ENCODE results near the gene PSMD1.

The PSMD1 gene

DNA sequence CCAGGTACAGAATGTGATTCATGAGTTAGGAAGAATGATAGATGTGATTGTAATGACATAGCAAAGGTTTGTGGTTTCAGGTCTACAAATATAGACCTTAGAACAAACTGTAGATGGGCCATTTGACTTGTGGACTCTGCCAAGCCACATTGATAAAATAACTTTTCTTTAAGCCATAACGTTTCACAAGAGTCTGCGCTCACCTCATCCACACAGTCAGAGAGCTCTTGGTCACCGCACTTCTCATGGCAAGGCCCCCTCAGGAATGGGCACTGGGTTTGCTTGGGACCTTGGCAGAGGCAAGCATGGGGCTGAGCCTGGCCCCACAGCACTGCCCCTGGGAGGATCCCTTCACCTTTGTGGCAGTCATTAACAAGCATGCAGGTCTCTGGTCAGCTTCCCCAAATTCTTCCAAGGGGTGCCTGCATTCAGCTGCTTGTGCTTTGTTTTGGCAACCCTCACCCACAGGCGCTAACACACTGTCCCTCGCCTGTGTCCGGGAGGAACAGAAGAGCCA lies 155.7 kb downstream of the PSMD1 start:
- no peak for DNase-seq

DNA sequence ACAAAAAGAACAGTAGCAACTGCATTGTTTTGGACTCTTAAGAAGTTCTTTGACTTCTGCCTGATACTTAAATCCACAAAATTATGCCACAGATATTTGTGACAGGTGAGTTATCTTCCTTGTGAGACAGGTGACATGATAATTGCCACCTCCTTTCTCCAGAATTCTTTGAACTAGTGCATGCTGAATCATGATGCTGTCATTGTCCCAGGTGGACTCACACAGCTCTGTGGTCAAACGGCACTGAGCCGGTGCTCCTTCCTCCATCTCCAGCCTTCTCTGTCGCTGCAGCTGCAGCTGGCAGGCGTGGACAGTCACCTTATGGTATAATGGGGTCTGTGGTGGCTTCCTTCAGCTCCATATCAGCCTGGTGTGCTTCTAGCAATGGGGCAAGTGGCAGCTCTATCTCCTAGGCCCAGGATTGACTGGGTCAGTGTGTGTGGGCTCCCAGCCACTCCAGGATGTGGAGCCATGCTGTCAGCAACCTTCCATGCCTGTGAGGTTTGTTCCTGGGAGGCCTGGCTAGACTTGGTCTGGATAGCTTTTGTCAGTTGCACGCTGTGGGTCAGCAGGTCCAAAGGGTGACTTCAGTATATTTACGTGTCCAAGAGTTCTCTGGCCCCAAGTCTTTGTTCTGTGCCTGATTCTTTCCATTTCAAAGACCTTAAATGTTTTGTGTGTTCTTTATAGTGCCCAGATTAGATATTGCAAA lies 157.4 kb downstream of the PSMD1 start:
- DNase-seq = no peak

DNA sequence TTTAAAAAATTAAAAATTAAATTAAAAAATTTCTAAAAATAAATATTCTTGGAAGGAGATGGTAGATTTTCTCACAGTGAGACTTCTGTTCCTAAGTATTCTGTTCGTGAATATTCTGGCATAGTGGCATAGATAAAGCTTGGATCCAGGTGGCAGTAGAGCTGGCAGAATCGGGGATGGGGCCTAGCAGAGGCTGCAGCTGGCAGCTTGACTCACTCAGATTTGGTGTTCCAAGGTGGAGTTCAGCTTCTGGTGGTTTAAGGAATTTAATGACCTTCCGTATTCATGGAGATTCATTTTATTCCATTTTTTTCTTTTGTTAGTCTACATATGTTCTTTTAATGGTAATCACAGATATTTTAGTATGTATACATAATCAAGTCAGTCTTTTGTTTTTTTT lies 161.7 kb downstream of the PSMD1 start:
- no peak for DNase-seq

DNA sequence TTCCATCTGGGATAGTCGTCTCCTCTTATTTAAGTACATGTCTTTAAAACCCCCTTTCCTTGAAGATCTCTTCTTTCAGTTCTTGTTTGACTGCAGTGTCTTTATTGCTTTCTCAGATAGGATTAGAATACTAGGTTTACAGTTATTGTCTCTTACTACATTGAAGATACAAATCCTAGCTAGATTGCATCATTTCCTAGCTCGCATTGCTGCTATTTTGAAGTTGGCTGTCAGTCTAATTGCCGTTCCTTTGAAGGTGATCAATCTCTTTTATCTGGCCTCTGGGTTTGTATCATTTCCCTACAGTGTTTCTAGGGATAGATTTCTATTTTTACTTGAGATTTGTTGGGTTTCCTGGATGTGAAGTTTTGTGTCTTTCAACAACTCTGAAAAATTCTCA lies 162.6 kb downstream of the PSMD1 start:
- no peak for DNase-seq

DNA sequence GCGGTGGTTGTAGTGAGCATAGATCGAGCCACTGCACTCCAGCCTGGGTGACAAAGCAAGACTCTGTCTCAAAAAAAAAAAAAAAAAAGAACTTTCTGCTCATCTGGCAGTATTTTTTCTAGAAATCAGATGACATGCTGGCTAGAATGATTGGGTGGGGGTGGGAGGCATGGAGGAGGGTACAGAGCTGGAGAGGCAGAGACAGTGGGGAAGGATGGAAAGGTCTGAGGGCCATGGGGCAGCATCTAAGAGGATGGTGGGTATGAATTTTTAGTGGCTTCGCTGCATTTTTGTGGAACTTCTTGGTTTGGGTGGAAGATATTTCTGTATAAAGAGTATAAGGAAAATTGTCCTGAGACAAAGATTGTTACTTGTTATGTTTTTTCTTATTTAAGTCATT lies 165.1 kb downstream of the PSMD1 start:
- DNase-seq = no peak

Data from NCI-H345 (cell line).